ENCODE data around the gene ZSWIM2. TPM values are rescaled to one million over a fixed set of nuclear protein-coding genes. Genes with fewer than 3 reads are reported as not detected.
A peak's percentile ranks its signal among the peaks of the same experiment; 100 is the strongest.
"Not testable (repeated sequence)": the region's sequence is repeated elsewhere in the genome, so short reads cannot be mapped to it uniquely, and the experiment has no call there.

Gene ZSWIM2
- total RNA-seq, 1 donor from 2014 or later = 0.96 TPM

DNA sequence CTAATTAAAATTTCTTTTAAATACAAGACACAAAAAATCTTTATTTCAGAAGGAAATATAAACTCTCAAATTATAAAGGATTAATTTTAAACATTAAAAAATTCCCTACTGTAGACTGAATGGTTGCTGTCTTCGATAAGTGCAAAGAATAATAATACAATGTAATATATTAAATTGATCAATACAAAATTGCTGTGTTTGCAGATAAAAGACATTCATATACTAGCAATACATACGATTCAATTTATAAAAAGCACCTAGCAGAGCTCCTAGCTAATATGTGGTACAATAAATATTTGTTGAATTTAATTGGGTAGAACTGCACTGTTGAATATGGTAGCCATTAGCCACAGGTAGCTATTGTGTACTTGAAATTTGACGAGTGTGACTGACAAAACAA is 6.6 kb downstream of the ZSWIM2 start:
- DNase-seq (ENCODE audit: low spot score) = no peak

GRCh38 chr2:186841940-186842339 is 7.0 kb downstream of the ZSWIM2 start:
- peak; percentile 17 for DNase-seq (ENCODE audit: low spot score)

DNA sequence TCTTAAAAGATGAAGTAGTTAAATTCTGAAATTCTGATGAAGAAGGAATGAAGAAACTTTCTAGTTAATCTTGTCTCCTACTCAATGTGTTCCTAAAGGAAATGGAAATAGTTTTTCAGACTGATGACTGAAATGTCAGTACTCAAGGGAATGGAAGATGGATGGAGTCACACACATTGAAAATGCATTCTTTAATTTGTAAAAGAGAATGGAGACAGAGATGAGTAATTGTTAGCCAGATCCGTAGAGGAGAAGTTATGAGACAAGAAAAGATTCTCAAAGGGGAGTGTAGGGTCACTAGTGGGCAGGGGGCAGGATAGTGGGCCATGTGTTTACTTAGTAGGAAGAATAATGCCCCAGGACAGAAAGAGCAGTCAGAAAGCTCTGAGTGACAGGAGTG is 13.3 kb downstream of the ZSWIM2 start:
- no peak for DNase-seq (ENCODE audit: low spot score)

GRCh38 chr2:186827862-186828492 is 21.0 kb downstream of the ZSWIM2 start:
- DNase-seq (ENCODE audit: low spot score) = no peak

DNA sequence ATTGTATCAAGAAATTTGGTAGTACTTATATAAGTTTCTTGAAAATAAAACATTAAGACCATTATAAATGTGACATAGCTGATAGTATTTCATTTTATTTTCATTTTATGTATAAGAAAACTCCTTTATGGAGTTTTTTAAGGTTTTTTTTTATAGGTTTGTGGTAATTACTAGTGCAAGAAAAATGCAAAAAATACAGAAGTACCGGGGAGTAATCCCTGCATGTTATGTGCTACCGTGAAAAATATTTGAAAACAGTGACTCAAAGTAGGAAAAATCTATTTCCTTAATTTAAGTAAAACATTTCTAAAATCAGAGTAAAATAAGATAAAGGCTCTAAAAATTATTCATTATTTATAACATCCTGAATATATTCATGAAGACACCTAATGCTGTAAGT is 21.6 kb downstream of the ZSWIM2 start:
- DNase-seq (ENCODE audit: low spot score) = no peak

GRCh38 chr2:186822323-186822722 is 26.6 kb downstream of the ZSWIM2 start:
- no peak for DNase-seq (ENCODE audit: low spot score)

- no peak for DNase-seq (ENCODE audit: low spot score)
Observed at GRCh38 chr2:186820303-186820702, 28.7 kb downstream of the ZSWIM2 start.

- DNase-seq (ENCODE audit: low spot score) = not testable (repeated sequence)
Observed at GRCh38 chr2:186811760-186812159, 37.2 kb downstream of the ZSWIM2 start.

DNA sequence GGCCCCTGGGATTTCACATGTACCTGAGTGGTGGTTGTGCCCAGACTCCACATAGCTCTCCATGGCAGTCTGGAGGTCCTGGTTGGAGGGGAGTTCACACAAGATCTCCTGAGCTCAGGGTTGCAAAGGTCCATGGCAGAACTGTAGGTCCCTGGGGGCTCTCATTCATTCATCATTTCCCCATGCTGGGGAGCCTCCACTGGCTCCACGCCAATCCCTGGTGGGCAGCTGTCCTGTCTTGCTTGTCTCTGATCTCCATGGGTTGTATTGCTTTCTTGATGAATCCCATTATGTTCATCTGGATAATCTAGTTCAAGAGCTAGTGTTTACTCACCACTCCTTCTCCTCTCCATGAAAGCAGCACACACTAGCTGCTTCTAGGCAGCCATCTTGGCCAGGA is 42.4 kb downstream of the ZSWIM2 start:
- no peak for DNase-seq (ENCODE audit: low spot score)

DNA sequence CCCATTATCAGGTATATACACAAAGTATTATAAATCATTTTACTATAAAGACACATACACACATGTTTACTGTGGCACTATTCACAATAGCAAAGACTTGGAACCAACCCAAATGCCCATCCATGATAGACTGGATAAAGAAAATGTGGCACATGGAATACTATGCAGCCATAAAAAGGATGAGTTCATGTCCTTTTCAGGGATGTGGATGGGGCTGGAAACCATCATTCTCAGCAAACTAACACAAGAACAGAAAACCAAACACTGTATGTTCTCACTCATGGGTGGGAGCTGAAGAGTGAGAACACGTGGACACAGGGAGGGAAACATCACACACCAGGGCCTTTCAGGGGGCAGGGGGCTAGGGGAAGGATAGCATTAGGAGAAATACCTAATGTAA is 50.4 kb downstream of the ZSWIM2 start:
- DNase-seq (ENCODE audit: low spot score) = not testable (repeated sequence)

GRCh38 chr2:186784930-186785329 is 64.0 kb downstream of the ZSWIM2 start:
- DNase-seq (ENCODE audit: low spot score) = no peak

- DNase-seq (ENCODE audit: low spot score) = no peak
Observed at GRCh38 chr2:186783254-186783653, 65.7 kb downstream of the ZSWIM2 start.

GRCh38 chr2:186780701-186781316 is 68.2 kb downstream of the ZSWIM2 start:
- peak; percentile 7 for DNase-seq (ENCODE audit: low spot score)

Other genes with a start within 250 kb of the ZSWIM2 start
- 7.2 TPM for gene FAM171B, start 155.1 kb downstream of the ZSWIM2 start, total RNA-seq (ENCODE audit: insufficient read depth, low replicate concordance)

Data from umbilical cord (tissue), 2 donors.